GM23248 (cell line): ENCODE data around the gene RAI2.

Experiments used
- EZH2 ChIP-seq: fragments of 200-600 bp; sonication (generic); IDR thresholded peaks from 2 replicates; pipeline ENCODE4 v1.6.1; 2018; ENCODE audit warnings: antibody characterized with exemption, mild to moderate bottlenecking; ENCODE audit not compliant: insufficient read depth, poor library complexity, severe bottlenecking
- EZH2phosphoT487 ChIP-seq: fragments of 200-600 bp; sonication (generic); IDR thresholded peaks from 2 replicates; pipeline ENCODE4 v1.6.1; 2018; ENCODE audit warnings: antibody characterized with exemption, moderate library complexity, mild to moderate bottlenecking, low read depth; ENCODE audit not compliant: insufficient read depth

- TF ChIP-seq EZH2 (no peak), EZH2phosphoT487 (no peak)
Measured at GRCh38 chrX:17882680-17883079, 21.6 kb upstream of the RAI2 start.
